Measurements from ENCODE around the gene CITED1.

- TF ChIP-seq CTCF (IDR thresholded peaks at IDR 0.05; ENCODE audit: low read depth, low read length, poor library complexity, severe bottlenecking) (no peak), EZH2phosphoT487 (IDR thresholded peaks at IDR 0.05; ENCODE audit: borderline replicate concordance, low read length) (no peak)
Measured at GRCh38 chrX:72273718-72274117, 32.0 kb downstream of the CITED1 start.

Measured in DOHH2 (cell line).